ENCODE results near the gene TJP1.
"Not testable (repeated sequence)": the region's sequence is repeated elsewhere in the genome, so short reads cannot be mapped to it uniquely, and the experiment has no call there.

TJP1 gene

DNA sequence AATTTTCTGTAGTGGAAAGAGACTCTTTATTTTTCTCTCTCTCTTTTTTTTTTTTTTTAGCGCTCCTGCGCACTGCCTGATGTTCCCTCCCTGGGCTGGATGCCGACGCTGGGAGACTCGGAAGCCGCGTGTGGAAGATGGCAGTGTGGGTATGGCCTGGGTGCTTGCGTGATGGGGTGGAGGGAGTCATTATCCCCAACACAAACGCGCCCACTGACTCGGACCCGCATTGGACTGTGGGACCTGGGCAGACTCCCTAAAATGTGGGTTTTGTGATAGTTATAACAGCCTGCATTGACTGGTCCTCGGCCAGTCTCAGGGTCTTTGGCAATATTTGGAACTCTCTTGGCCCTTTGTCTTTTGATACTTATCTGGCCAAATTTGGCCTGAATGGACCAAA lies 157.9 kb downstream of the TJP1 start:
- DNase-seq (ENCODE audit: insufficient read length, low spot score) (no peak), FAIRE-seq (no peak)
- TF ChIP-seq POLR2AphosphoS5 (IDR thresholded peaks at IDR 0.05; ENCODE audit: low read depth, low read length) (no peak), POU2F2 (IDR thresholded peaks at IDR 0.05; ENCODE audit: low read depth, low read length) (no peak), SPI1 (IDR thresholded peaks at IDR 0.05; ENCODE audit: low read depth, low read length) (no peak), POLR2A (IDR thresholded peaks at IDR 0.05; ENCODE audit: low read depth, low read length) (no peak), TAF1 (IDR thresholded peaks at IDR 0.05; ENCODE audit: low read depth, low read length) (no peak), PAX5 (IDR thresholded peaks at IDR 0.05; ENCODE audit: insufficient read depth, low read length, severe bottlenecking) (no peak)

DNA sequence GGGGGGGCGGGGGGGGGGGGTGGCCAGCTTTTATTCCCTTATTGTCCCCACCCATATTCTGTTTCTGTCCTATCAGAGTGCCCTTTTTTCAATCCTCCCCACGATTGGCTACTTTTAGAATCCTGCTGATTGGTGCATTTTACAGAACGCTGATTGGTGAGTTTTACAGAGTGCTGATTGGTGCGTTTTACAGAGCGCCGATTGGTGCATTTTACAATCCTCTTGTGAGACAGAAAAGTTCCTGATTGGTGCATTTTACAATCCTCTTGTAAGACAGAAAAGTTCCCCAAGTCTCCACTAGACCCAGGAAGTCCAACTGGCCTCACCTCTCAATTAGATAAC lies 164.8 kb downstream of the TJP1 start:
- not testable (repeated sequence) for FAIRE-seq; DNase-seq (ENCODE audit: insufficient read length, low spot score)

DNA sequence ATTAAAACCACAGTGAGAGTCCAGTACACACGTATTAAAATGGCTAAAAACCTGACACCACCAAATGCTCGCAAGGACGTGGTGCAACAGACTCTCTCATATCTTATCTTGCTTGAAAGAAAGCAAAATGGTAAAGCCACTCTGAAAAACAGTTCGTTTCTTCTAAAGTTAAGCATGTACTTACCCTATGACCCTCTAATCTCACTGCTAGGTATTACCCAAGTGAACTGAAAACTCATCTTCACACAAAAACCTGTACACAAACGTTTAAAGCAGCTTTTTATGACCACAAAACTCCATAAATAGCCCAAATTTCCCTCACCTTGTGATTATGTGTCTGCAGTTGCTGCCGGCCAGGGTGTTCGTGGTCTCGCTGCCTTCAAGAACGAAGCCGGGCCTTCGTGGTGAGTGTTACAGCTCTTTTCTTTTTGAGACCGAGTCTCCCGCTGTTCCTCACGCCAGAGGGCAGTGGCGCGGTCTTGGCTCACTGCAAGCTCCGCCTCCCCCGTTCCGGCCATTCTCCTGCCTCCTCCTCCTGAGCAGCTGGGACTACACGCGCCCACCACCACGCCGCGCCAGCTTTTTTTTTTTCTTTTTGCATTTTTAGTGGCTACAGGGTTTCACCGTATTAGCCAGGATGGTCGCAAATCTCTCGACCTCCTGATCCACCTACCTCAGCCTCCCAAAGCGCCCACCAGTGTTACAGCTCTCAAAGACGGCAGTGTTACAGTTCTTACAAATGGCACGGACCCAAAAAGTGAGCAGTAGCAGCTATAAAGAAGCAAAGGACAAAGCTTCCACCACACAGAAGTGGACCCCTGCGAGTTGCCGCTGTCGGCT lies 165.4 kb downstream of the TJP1 start:
- TF ChIP-seq POLR2AphosphoS5 (IDR thresholded peaks at IDR 0.05; ENCODE audit: low read depth, low read length) (no peak), PAX5 (IDR thresholded peaks at IDR 0.05; ENCODE audit: insufficient read depth, low read length, severe bottlenecking) (no peak), POU2F2 (IDR thresholded peaks at IDR 0.05; ENCODE audit: low read depth, low read length) (no peak), POLR2A (IDR thresholded peaks at IDR 0.05; ENCODE audit: low read depth, low read length) (no peak), TAF1 (IDR thresholded peaks at IDR 0.05; ENCODE audit: low read depth, low read length) (no peak), SPI1 (IDR thresholded peaks at IDR 0.05; ENCODE audit: low read depth, low read length) (no peak)
- DNase-seq (ENCODE audit: insufficient read length, low spot score) (no peak), FAIRE-seq (no peak)

DNA sequence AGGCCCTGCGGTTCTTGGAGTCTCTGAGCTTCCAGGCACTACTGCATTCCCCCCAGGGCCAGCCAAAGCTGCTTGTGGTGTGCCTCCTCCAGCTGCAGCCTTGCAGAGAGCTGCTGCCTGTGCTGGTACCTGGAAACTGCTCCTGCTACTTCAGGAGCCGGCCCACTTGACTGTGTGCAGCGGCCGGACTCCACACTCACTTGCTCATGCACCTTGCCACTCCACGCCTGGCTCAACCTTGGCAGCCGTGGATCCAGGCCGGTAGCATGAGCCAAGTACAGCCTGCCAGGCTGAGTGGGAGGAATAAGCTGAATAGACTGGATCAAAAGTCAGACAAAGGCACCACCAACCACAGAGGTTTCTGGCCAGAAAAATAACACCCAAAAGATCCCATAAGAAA lies 169.7 kb downstream of the TJP1 start:
- FAIRE-seq (no peak), DNase-seq (ENCODE audit: insufficient read length, low spot score) (no peak)
- TF ChIP-seq PAX5 (IDR thresholded peaks at IDR 0.05; ENCODE audit: insufficient read depth, low read length, severe bottlenecking) (no peak), SPI1 (IDR thresholded peaks at IDR 0.05; ENCODE audit: low read depth, low read length) (no peak), POU2F2 (IDR thresholded peaks at IDR 0.05; ENCODE audit: low read depth, low read length) (no peak), POLR2A (IDR thresholded peaks at IDR 0.05; ENCODE audit: low read depth, low read length) (no peak)

DNA sequence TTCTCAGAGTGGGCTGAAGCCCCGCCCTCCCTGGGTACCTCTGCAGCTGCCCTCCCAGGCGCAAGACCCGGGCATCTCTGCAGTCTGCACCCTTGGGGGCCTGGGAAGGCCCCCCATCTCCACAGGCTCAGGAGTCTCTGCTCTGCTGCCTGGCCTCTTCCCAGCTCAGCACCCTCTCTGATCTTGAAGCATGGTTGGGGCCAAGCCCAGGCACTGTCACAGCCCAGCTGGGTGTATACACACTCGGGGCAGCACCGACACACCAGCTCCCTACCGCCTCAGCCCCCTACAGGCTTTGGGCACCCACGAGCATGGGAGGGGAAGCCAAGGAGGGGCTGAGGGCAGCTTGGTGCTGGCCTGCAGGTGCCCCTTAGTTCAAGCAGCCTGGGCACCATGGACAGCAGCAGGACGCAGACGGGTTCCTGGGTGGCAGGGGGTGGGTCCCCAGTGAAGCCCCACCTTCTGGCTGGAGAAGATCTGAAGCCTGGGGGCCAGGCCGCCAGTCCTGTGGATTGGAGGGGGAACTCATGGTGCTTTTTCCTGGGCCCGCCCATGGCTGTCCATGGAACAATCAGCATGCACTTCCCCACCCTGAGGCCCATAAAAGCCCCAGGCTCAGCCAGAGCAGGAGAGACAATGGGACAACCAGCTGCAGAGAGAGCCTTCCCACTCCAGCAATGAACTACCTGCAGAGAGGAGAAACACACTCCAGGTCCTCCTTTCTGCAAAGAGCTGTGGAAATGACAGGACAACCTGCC lies 170.6 kb downstream of the TJP1 start:
- TF ChIP-seq PAX5 (IDR thresholded peaks at IDR 0.05; ENCODE audit: insufficient read depth, low read length, severe bottlenecking) (no peak), TAF1 (IDR thresholded peaks at IDR 0.05; ENCODE audit: low read depth, low read length) (no peak), POLR2A (IDR thresholded peaks at IDR 0.05; ENCODE audit: low read depth, low read length) (no peak), SPI1 (IDR thresholded peaks at IDR 0.05; ENCODE audit: low read depth, low read length) (no peak)
- FAIRE-seq (no peak), DNase-seq (ENCODE audit: insufficient read length, low spot score) (no peak)
